ENCODE data around the gene MVK.

MVK gene

GRCh38 chr12:109595321-109595902, 21.8 kb downstream of the MVK start:
- peak; percentile 68 for DNase-seq (ENCODE audit: low read depth)
- no peak for TF ChIP-seq MYC (IDR thresholded peaks at IDR 0.05; ENCODE audit: low read depth, low read length)
- TF ChIP-seq POLR2A (IDR thresholded peaks at IDR 0.05; ENCODE audit: extremely low read depth, insufficient read length), result no peak
- TF ChIP-seq MAX (IDR thresholded peaks at IDR 0.05; ENCODE audit: low read depth, low read length), result no peak
- no peak for TF ChIP-seq CTCF (IDR thresholded peaks at IDR 0.05; ENCODE audit: low read depth, low read length)
- H3K4me3 ChIP-seq (ENCODE audit: low read depth, low read length), result no peak overlapping the region

- no peak for DNase-seq (ENCODE audit: low read depth)
- TF ChIP-seq MAX (IDR thresholded peaks at IDR 0.05; ENCODE audit: low read depth, low read length) (no peak), MYC (IDR thresholded peaks at IDR 0.05; ENCODE audit: low read depth, low read length) (no peak), POLR2A (IDR thresholded peaks at IDR 0.05; ENCODE audit: extremely low read depth, insufficient read length) (no peak), CTCF (IDR thresholded peaks at IDR 0.05; ENCODE audit: low read depth, low read length) (no peak)
- H3K4me3 ChIP-seq (ENCODE audit: low read depth, low read length), result no peak overlapping the region
Measured at GRCh38 chr12:109596418-109597244, 23.0 kb downstream of the MVK start.

GRCh38 chr12:109597414-109597794, 23.8 kb downstream of the MVK start:
- no peak overlapping the region for H3K4me3 ChIP-seq (ENCODE audit: low read depth, low read length)
- TF ChIP-seq CTCF (IDR thresholded peaks at IDR 0.05; ENCODE audit: low read depth, low read length) (no peak), POLR2A (IDR thresholded peaks at IDR 0.05; ENCODE audit: extremely low read depth, insufficient read length) (no peak), MYC (IDR thresholded peaks at IDR 0.05; ENCODE audit: low read depth, low read length) (no peak), MAX (IDR thresholded peaks at IDR 0.05; ENCODE audit: low read depth, low read length) (no peak)
- DNase-seq (ENCODE audit: low read depth), result no peak

- TF ChIP-seq MYC (IDR thresholded peaks at IDR 0.05; ENCODE audit: low read depth, low read length) (no peak), CTCF (IDR thresholded peaks at IDR 0.05; ENCODE audit: low read depth, low read length) (peak; percentile 95)
- H3K4me3 ChIP-seq (ENCODE audit: low read depth, low read length), result no peak overlapping the region
- DNase-seq (ENCODE audit: low read depth), result peak; percentile 80
Measured at GRCh38 chr12:109597795-109598427, 24.3 kb downstream of the MVK start.

- H3K4me3 ChIP-seq (ENCODE audit: low read depth, low read length), result no peak overlapping the region
- no peak for DNase-seq (ENCODE audit: low read depth)
- TF ChIP-seq POLR2A (IDR thresholded peaks at IDR 0.05; ENCODE audit: extremely low read depth, insufficient read length) (no peak), MYC (IDR thresholded peaks at IDR 0.05; ENCODE audit: low read depth, low read length) (no peak), CTCF (IDR thresholded peaks at IDR 0.05; ENCODE audit: low read depth, low read length) (no peak), MAX (IDR thresholded peaks at IDR 0.05; ENCODE audit: low read depth, low read length) (no peak)
Measured at GRCh38 chr12:109598428-109598854, 24.8 kb downstream of the MVK start.

Data from NB4 (cell line).